K562 (cell line): ENCODE results near the gene PLEKHF1.

Experiments
- CREB1 ChIP-seq, 2 experiments: sonication (generic) in 1 of 2; formaldehyde crosslinking in 1 of 2; IDR thresholded peaks; 2 replicates each; pipeline versions ENCODE4 v1.6.1 to v1.8.0; 2012 to 2022; ENCODE audit warnings: inconsistent platforms in 1 of 2, mild to moderate bottlenecking in 1 of 2, missing genetic modification reagents in 1 of 2, moderate library complexity in 1 of 2
- CTCF ChIP-seq, 3 experiments: IDR thresholded peaks in 2 of 3; conservative IDR thresholded peaks in 1 of 3; 2 replicates each; pipeline ENCODE4 v1.5.1; 2011 to 2012; ENCODE audit warnings: low read length in 3 of 3, mild to moderate bottlenecking in 3 of 3, control low read depth in 2 of 3, improper control_type of control experiment in 1 of 3, inconsistent platforms in 1 of 3, low read depth in 1 of 3, mixed read lengths in 1 of 3, moderate library complexity in 1 of 3; ENCODE audit not compliant: insufficient read depth in 2 of 3
- EZH2 ChIP-seq: IDR thresholded peaks from 2 replicates; pipeline ENCODE4 v1.6.1; 2012; ENCODE audit warnings: low read depth, mild to moderate bottlenecking, inconsistent platforms, low read length, borderline replicate concordance
- GABPA ChIP-seq: fragments of 200-800 bp; sonication (Bioruptor generic); conservative IDR thresholded peaks from 2 replicates; pipeline ENCODE4 v1.6.1; 2016; ENCODE audit warnings: low read depth, missing genetic modification characterization, missing compliant biosample characterization
- PBX2 ChIP-seq, 2 experiments: IDR thresholded peaks in 1 of 2; conservative IDR thresholded peaks in 1 of 2; 2 replicates each; pipeline ENCODE4 v1.6.1; 2016; ENCODE audit warnings: low read depth in 2 of 2, mild to moderate bottlenecking in 1 of 2, missing compliant biosample characterization in 1 of 2, missing genetic modification characterization in 1 of 2, moderate library complexity in 1 of 2
- RBBP5 ChIP-seq: fragments of 200-600 bp; sonication (generic); IDR thresholded peaks from 2 replicates; pipeline ENCODE4 v1.6.1; 2012; ENCODE audit warnings: borderline replicate concordance, mild to moderate bottlenecking, low read length, control low read depth, inconsistent platforms; ENCODE audit not compliant: insufficient read depth, poor library complexity, severe bottlenecking
- RFX5 ChIP-seq: IDR thresholded peaks from 2 replicates; pipeline ENCODE4 v1.6.1; 2011; ENCODE audit warnings: low read depth, mild to moderate bottlenecking, improper control_type of control experiment, low read length
- SMAD3 ChIP-seq: fragments of 450-650 bp; formaldehyde crosslinking; conservative IDR thresholded peaks from 2 replicates; pipeline ENCODE4 v1.4.0; 2020; ENCODE audit warnings: mild to moderate bottlenecking
- ZNF77 ChIP-seq: fragments of 250-450 bp; sonication (Bioruptor Pico); IDR thresholded peaks from 2 replicates; pipeline ENCODE4 v1.5.0; 2020
- TF ChIP-seq, protein P1 (sequence below): sonication (generic); formaldehyde crosslinking; IDR thresholded peaks from 2 replicates; pipeline ENCODE4 v1.9.0; 2022; ENCODE audit warnings: mild to moderate bottlenecking, missing genetic modification reagents
- TF ChIP-seq, protein P2 (sequence below): sonication (generic); formaldehyde crosslinking; IDR thresholded peaks from 2 replicates; pipeline ENCODE4 v1.8.1; 2022; ENCODE audit warnings: missing genetic modification reagents
- TF ChIP-seq, protein P3 (sequence below): fragments of 250-450 bp; sonication (Bioruptor Pico); IDR thresholded peaks from 2 replicates; pipeline ENCODE4 v1.8.0; 2021; ENCODE audit warnings: mild to moderate bottlenecking, moderate library complexity

- no peak for TF ChIP-seq CTCF (IDR thresholded peaks at IDR 0.05 in 2 of 3, conservative IDR thresholded peaks at IDR 0.05 in 1 of 3; ENCODE audit: insufficient read depth in 2 of 3, low read depth in 1 of 3, low read length in 3 of 3)
- TF ChIP-seq, protein P1, sequence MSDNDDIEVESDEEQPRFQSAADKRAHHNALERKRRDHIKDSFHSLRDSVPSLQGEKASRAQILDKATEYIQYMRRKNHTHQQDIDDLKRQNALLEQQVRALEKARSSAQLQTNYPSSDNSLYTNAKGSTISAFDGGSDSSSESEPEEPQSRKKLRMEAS (CRISPR knock-in tag), result no peak
- TF ChIP-seq EZH2, result no peak
- TF ChIP-seq ZNF77 (CRISPR knock-in tag), result no peak
- no peak for TF ChIP-seq CREB1 (IDR thresholded peaks at IDR 0.05)
- no peak for TF ChIP-seq CREB1 (CRISPR knock-in tag; IDR thresholded peaks at IDR 0.05)
- TF ChIP-seq GABPA, result no peak
- TF ChIP-seq PBX2 (CRISPR knock-in tag; IDR thresholded peaks at IDR 0.05; ENCODE audit: low read depth), result no peak
- no peak for TF ChIP-seq PBX2 (tag; conservative IDR thresholded peaks at IDR 0.05; ENCODE audit: low read depth)
- no peak for TF ChIP-seq SMAD3
- TF ChIP-seq, protein P2, sequence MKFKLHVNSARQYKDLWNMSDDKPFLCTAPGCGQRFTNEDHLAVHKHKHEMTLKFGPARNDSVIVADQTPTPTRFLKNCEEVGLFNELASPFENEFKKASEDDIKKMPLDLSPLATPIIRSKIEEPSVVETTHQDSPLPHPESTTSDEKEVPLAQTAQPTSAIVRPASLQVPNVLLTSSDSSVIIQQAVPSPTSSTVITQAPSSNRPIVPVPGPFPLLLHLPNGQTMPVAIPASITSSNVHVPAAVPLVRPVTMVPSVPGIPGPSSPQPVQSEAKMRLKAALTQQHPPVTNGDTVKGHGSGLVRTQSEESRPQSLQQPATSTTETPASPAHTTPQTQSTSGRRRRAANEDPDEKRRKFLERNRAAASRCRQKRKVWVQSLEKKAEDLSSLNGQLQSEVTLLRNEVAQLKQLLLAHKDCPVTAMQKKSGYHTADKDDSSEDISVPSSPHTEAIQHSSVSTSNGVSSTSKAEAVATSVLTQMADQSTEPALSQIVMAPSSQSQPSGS (CRISPR knock-in tag), result no peak
- TF ChIP-seq RBBP5, result no peak
- TF ChIP-seq RFX5, result no peak
- TF ChIP-seq, protein P3, sequence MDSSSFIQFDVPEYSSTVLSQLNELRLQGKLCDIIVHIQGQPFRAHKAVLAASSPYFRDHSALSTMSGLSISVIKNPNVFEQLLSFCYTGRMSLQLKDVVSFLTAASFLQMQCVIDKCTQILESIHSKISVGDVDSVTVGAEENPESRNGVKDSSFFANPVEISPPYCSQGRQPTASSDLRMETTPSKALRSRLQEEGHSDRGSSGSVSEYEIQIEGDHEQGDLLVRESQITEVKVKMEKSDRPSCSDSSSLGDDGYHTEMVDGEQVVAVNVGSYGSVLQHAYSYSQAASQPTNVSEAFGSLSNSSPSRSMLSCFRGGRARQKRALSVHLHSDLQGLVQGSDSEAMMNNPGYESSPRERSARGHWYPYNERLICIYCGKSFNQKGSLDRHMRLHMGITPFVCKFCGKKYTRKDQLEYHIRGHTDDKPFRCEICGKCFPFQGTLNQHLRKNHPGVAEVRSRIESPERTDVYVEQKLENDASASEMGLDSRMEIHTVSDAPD (CRISPR knock-in tag), result no peak
These were observed 6.9 kb upstream of the PLEKHF1 start for GRCh38 chr19:29658221-29658991.
